Heart left ventricle (tissue), 16 donors: ENCODE results near the gene ZRANB1. TPM values are rescaled to one million over a fixed set of nuclear protein-coding genes. Genes with fewer than 3 reads are reported as not detected.
A peak's percentile ranks its signal among the peaks of the same experiment; 100 is the strongest.

ENCODE experiments used
- ATAC-seq, 4 donors: fragments of 200-7000 bp; cut with Tn5 transposase; one replicate each; pipeline ENCODE4 v1.9.1; 2020 to 2022; ENCODE audit warnings: moderate library complexity in 4 of 4, mild to moderate bottlenecking in 3 of 4, moderate number of reproducible peaks in 1 of 4
- DNase-seq, 5 donors: peaks; one replicate each; pipeline ENCODE4 v3.0.0-alpha.2; 2020
- H3K27ac ChIP-seq, 12 donors: fragments of 200-600 bp; sonication (generic) in 4 of 12; one replicate each; pipeline versions ENCODE4 v1.5.0 to v1.8.0; 2016 to 2022; ENCODE audit warnings: mild to moderate bottlenecking in 2 of 12
- H3K27me3 ChIP-seq, 9 donors: fragments of 200-600 bp; sonication (generic) in 2 of 9; one replicate each; pipeline versions ENCODE4 v1.5.1 to v1.8.0; 2016 to 2022; ENCODE audit warnings: mild to moderate bottlenecking in 3 of 9
- H3K36me3 ChIP-seq, 9 donors: fragments of 200-600 bp; sonication (generic) in 2 of 9; one replicate each; pipeline versions ENCODE4 v1.5.0 to v1.8.0; 2018 to 2022; ENCODE audit warnings: mild to moderate bottlenecking in 2 of 9
- H3K4me1 ChIP-seq, 12 donors: fragments of 200-600 bp; sonication (generic) in 4 of 12; one replicate each; pipeline versions ENCODE4 v1.5.0 to v1.8.0; 2016 to 2022; ENCODE audit warnings: mild to moderate bottlenecking in 3 of 12
- H3K4me3 ChIP-seq, 12 donors: fragments of 200-600 bp; sonication (generic) in 4 of 12; one replicate each; pipeline versions ENCODE4 v1.5.0 to v1.8.0; 2017 to 2022; ENCODE audit warnings: mild to moderate bottlenecking in 9 of 12, moderate library complexity in 4 of 12
- H3K9me3 ChIP-seq, 12 donors: fragments of 200-600 bp; sonication (generic) in 4 of 12; one replicate each; pipeline versions ENCODE4 v1.5.0 to v1.8.0; 2016 to 2022; ENCODE audit warnings: mild to moderate bottlenecking in 1 of 12
- POLR2A ChIP-seq, 2 donors: fragments of 450-650 bp; IDR thresholded peaks; one replicate each; pipeline ENCODE4 v1.6.1; 2017; ENCODE audit warnings: antibody characterized with exemption in 2 of 2, mild to moderate bottlenecking in 2 of 2, moderate library complexity in 2 of 2
- WGBS, 4 donors: extraction: QIAGEN DNeasy Blood & Tissue Kit in 2 of 4; methylation state at CpG; one replicate each; pipeline versions ENCODE4 v1.1.5 to v1.1.7; 2013 to 2018; 5-methylcytosine and 5-hydroxymethylcytosine counted together
- intact Hi-C, 10 donors: fragments of 100-400 bp; cut with DNase I; formaldehyde crosslinking; loops; one replicate each; pipeline versions ENCODE4 v1.11.1 to v1.14.2; 2022
- polyA plus RNA-seq, 2 donors: library from polyadenylated mRNA; stranded (reverse); fragments of 200-250 nt; gene quantifications; one replicate each; pipeline ENCODE4 v1.2.3, GENCODE V29; 2013
- total RNA-seq, 9 donors: library from RNA; depleted of rRNA in 2 of 9; stranded (reverse); fragments of >200 nt in 2 of 9; fragmentation: NEBNext Ultra II Directional in 3 of 9; extraction: Animal tissue kit (Norgen Biotek cat#: 25700) in 3 of 9; gene quantifications; one replicate each; pipeline versions ENCODE4 v1.1.0 to v1.2.4, GENCODE V29; 2016 to 2023
- TF ChIP-seq, protein P1 (sequence below), 12 donors: fragments of 200-600 bp; sonication (generic) in 4 of 12; IDR thresholded peaks; one replicate each; pipeline versions ENCODE4 v1.5.0 to v1.8.0; 2018 to 2022; ENCODE audit warnings: antibody characterized with exemption in 12 of 12, mild to moderate bottlenecking in 5 of 12
- donor health status: ischemic (EF 13 %, LVEDD 7.1; RV severe dilation, severe dysfunction).
- donor health status: healthy with polysubstance abuse.
- donor health status: DM: no; HTN: yes; CAD: no.
- donor health status: DM: no; HTN: no; CAD: no.
- donor health status: ischemic (EF 25% LVEDD 6.9; RV normal size, moderate dysfunction).
- donor health status: ischemic (EF 25% LVEDD 5.7; RV mildly dilated, moderate dysfunction).
- donor health status: healthy.
- donor health status: DM: yes; HTN: yes; CAD: no.
- donor health status: ischemic (EF 35%, LVEDD 5.7; RV mildly dilated, moderate dysfunction).
- donor health status: nonischemic (EF 11% LVEDD 7.7; RV severe dilation, severe dysfunction).
- donor health status: DM: yes; HTN: yes; CAD: no.
- donor health status: PGD.
- donor health status: ischemic (EF 29% LVEDD 5.4; RV normal size, mild dysfunction).
- donor health status: nonischemic (EF 23%, LVEDD 6.1; RV moderate dilation, normal function).

Gene ZRANB1
- total and polyA plus RNA-seq, 11 donors, result 11.4 to 31.3 (median 25.6) TPM

DNA sequence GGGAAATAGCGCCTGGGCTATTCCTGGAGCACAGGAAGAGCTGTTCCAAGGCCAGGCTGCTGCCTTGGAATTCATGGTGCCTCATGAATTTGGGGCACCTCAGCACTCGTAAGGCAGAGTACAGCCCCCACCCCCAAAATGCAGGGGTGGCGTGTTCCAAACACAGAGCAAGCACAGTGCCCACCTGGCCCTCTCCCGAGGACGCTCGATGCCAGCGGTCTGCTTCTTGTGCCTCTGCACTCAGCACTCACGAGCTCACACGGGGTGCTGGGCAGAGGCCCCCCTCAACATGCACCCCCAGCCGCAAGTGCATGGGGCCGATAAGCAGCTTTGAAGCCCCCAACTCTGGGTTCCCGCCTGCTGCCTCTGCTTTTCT is 60.1 kb downstream of the ZRANB1 start:
- peak overlapping the region in 7 of 12 donors; percentile 39 to 86 (median 73) for H3K27ac ChIP-seq
- H3K4me3 ChIP-seq, result no peak overlapping the region
- H3K9me3 ChIP-seq, result no peaks in the 10 kb centered on the region
- DNase-seq (peak in 2 of 5 donors; percentile 24 to 52), ATAC-seq (no peak)
- intact Hi-C loops, result loop anchor here in 4 of 10 donors (5.0 to 10.0 kb wide), 3 partner anchors 35 to 343 kb away; no protein-coding TSS in a partner anchor
- TF ChIP-seq, protein P1, sequence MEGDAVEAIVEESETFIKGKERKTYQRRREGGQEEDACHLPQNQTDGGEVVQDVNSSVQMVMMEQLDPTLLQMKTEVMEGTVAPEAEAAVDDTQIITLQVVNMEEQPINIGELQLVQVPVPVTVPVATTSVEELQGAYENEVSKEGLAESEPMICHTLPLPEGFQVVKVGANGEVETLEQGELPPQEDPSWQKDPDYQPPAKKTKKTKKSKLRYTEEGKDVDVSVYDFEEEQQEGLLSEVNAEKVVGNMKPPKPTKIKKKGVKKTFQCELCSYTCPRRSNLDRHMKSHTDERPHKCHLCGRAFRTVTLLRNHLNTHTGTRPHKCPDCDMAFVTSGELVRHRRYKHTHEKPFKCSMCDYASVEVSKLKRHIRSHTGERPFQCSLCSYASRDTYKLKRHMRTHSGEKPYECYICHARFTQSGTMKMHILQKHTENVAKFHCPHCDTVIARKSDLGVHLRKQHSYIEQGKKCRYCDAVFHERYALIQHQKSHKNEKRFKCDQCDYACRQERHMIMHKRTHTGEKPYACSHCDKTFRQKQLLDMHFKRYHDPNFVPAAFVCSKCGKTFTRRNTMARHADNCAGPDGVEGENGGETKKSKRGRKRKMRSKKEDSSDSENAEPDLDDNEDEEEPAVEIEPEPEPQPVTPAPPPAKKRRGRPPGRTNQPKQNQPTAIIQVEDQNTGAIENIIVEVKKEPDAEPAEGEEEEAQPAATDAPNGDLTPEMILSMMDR (IDR thresholded peaks at IDR 0.05), result no peak
- TF ChIP-seq POLR2A (IDR thresholded peaks at IDR 0.05), result no peak
- peaks cover 0 to 79% (median 49%) of the 10 kb centered on the region in 12 donors for H3K4me1 ChIP-seq
- WGBS, 4 donors, result 56 to 79% (median 59%) methylated on average over 10 to 12 of the region's 12 CpGs
- H3K36me3 ChIP-seq, result peaks cover 0 to 63% (median 29%) of the 10 kb centered on the region in 9 donors
- no peaks in the 10 kb centered on the region for H3K27me3 ChIP-seq

DNA sequence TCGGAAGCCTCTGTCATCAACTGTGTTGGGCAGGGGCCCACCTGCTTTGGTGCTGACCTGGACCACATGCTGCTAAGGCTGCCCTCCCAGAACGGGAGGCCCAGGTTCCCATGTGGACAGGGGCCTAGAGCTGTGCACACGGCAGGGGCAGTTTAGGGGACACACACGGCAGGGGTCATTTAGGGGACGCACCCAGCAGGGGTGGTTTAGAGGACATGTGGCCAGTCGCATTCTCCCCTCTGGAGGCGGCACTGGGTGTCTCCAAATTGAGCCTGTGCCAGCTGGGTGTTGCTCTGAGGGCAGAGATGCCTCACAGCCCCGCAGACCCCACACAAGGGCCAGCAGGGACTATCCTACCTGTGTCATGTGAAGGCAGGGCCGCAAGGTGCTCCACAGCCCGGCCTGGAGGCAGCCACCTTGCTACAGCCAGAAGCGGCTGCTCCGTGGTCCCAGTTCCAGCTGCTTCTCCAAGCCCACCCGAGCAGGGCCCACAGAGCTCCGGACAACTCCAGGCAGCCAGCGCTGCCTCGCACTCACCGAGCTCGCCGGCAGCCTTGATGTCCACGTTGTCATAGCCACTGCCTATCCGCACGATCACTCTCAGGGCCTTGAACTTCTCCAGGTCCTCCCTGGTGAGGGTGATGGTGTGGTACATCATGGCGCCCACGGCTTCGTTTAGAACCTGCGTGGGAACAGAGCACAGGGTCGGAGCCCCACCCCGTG is 60.7 kb downstream of the ZRANB1 start:
- DNase-seq, result peak in 4 of 5 donors; percentile 10 to 53 (median 28)
- no peak overlapping the region for H3K4me3 ChIP-seq
- H3K4me1 ChIP-seq, result peaks cover 0 to 84% (median 54%) of the 10 kb centered on the region in 12 donors
- peak overlapping the region in 2 of 12 donors; percentile 15 to 81 for H3K27ac ChIP-seq
- TF ChIP-seq, protein P1 (IDR thresholded peaks at IDR 0.05), result no peak
- TF ChIP-seq POLR2A (IDR thresholded peaks at IDR 0.05), result no peak
- WGBS, 4 donors, result 73 to 83% (median 81%) methylated on average over 26 to 28 of the region's 28 CpGs
- intact Hi-C loops, result loop anchor here in 4 of 10 donors (5.0 to 10.0 kb wide), 3 partner anchors 35 to 342 kb away; no protein-coding TSS in a partner anchor
- peaks cover 0 to 57% (median 23%) of the 10 kb centered on the region in 9 donors for H3K36me3 ChIP-seq
- no peaks in the 10 kb centered on the region for H3K9me3 ChIP-seq
- ATAC-seq, result no peak
- no peaks in the 10 kb centered on the region for H3K27me3 ChIP-seq

DNA sequence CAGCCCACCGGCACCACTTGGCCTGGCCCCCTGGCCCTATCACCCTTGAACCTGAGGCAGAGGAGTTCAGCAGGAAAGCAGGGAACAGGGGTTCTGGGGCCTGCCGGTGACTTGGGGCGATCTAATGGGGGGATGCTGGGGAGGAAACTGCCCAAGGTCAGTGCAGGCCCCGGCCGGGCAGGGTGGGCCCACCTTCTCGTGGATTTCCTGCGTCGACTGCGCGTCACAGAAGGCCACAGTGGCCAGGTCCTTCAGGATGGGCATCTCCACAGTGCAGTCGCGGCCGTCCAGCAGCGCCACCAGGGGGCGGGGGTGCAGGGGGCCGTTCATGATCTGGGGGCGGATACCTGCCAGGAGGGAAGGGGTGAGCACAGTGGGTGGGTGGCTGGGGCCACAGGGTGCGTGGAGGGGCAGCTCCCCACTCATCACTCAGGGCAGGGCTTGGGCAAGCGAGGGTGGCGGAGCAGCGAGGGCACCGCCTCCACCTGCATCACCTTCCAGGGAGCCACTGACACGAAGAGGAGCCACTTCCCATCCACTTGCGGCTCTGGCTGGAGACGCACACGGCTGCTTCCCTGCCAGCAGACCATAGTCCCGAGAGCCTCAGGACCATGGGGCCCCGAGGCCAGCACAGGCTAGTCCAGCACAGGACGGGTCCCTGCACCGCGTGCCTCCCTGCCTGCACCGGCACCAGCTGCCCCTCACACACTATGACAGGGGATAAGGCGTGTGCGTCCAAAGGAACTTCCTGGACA is 61.4 kb downstream of the ZRANB1 start:
- H3K4me3 ChIP-seq, result no peak overlapping the region
- no peak for TF ChIP-seq POLR2A (IDR thresholded peaks at IDR 0.05)
- TF ChIP-seq, protein P1 (IDR thresholded peaks at IDR 0.05), result peak in 1 of 12 donors; percentile 6
- DNase-seq (peak in 3 of 5 donors; percentile 8 to 65 (median 15)), ATAC-seq (no peak)
- no peaks in the 10 kb centered on the region for H3K9me3 ChIP-seq
- WGBS, 4 donors, result 90 to 91% (median 90%) methylated on average over 26 to 34 of the region's 34 CpGs
- no peak overlapping the region for H3K27ac ChIP-seq
- no peaks in the 10 kb centered on the region for H3K27me3 ChIP-seq
- H3K36me3 ChIP-seq, result peaks cover 0 to 50% (median 17%) of the 10 kb centered on the region in 9 donors
- intact Hi-C loops, result loop anchor here in 4 of 10 donors (5.0 to 10.0 kb wide), 3 partner anchors 34 to 341 kb away; no protein-coding TSS in a partner anchor
- H3K4me1 ChIP-seq, result peaks cover 0 to 92% (median 57%) of the 10 kb centered on the region in 12 donors
